Uterus (tissue), 2 donors: Measurements from ENCODE around the gene MALL.

Experiments used
- CTCF ChIP-seq, 4 experiments: fragments of 200-600 bp in 2 of 4; fragments of 450-650 bp in 2 of 4; sonication (generic) in 2 of 4; IDR thresholded peaks; one replicate each; pipeline ENCODE4 v1.5.1; 2016 to 2019; ENCODE audit warnings: antibody characterized with exemption in 4 of 4, mild to moderate bottlenecking in 2 of 4, moderate library complexity in 1 of 4
- POLR2A ChIP-seq, 2 donors: fragments of 450-650 bp; IDR thresholded peaks; one replicate each; pipeline ENCODE4 v1.6.1; 2016; ENCODE audit warnings: antibody characterized with exemption in 2 of 2, mild to moderate bottlenecking in 1 of 2, moderate library complexity in 1 of 2

GRCh38 chr2:110157153-110157793 lies 41.7 kb upstream of the MALL start:
- TF ChIP-seq CTCF (IDR thresholded peaks at IDR 0.05) (peak; percentile 57 to 92 (median 68)), POLR2A (IDR thresholded peaks at IDR 0.05) (no peak)
